Heart left ventricle (tissue), 16 donors: ENCODE results near the gene USP46. TPM values are rescaled to one million over a fixed set of nuclear protein-coding genes. Genes with fewer than 3 reads are reported as not detected.
A peak's percentile ranks its signal among the peaks of the same experiment; 100 is the strongest.

Experiments
- ATAC-seq, 4 donors: fragments of 200-7000 bp; cut with Tn5 transposase; one replicate each; pipeline ENCODE4 v1.9.1; 2020 to 2022; ENCODE audit warnings: moderate library complexity in 4 of 4, mild to moderate bottlenecking in 3 of 4, moderate number of reproducible peaks in 1 of 4
- DNase-seq, 5 donors: peaks; one replicate each; pipeline ENCODE4 v3.0.0-alpha.2; 2020
- H3K27ac ChIP-seq, 12 donors: fragments of 200-600 bp; sonication (generic) in 4 of 12; one replicate each; pipeline versions ENCODE4 v1.5.0 to v1.8.0; 2016 to 2022; ENCODE audit warnings: mild to moderate bottlenecking in 2 of 12
- H3K27me3 ChIP-seq, 9 donors: fragments of 200-600 bp; sonication (generic) in 2 of 9; one replicate each; pipeline versions ENCODE4 v1.5.1 to v1.8.0; 2016 to 2022; ENCODE audit warnings: mild to moderate bottlenecking in 3 of 9
- H3K36me3 ChIP-seq, 9 donors: fragments of 200-600 bp; sonication (generic) in 2 of 9; one replicate each; pipeline versions ENCODE4 v1.5.0 to v1.8.0; 2018 to 2022; ENCODE audit warnings: mild to moderate bottlenecking in 2 of 9
- H3K4me1 ChIP-seq, 12 donors: fragments of 200-600 bp; sonication (generic) in 4 of 12; one replicate each; pipeline versions ENCODE4 v1.5.0 to v1.8.0; 2016 to 2022; ENCODE audit warnings: mild to moderate bottlenecking in 3 of 12
- H3K4me3 ChIP-seq, 12 donors: fragments of 200-600 bp; sonication (generic) in 4 of 12; one replicate each; pipeline versions ENCODE4 v1.5.0 to v1.8.0; 2017 to 2022; ENCODE audit warnings: mild to moderate bottlenecking in 9 of 12, moderate library complexity in 4 of 12
- H3K9me3 ChIP-seq, 12 donors: fragments of 200-600 bp; sonication (generic) in 4 of 12; one replicate each; pipeline versions ENCODE4 v1.5.0 to v1.8.0; 2016 to 2022; ENCODE audit warnings: mild to moderate bottlenecking in 1 of 12
- POLR2A ChIP-seq, 2 donors: fragments of 450-650 bp; IDR thresholded peaks; one replicate each; pipeline ENCODE4 v1.6.1; 2017; ENCODE audit warnings: antibody characterized with exemption in 2 of 2, mild to moderate bottlenecking in 2 of 2, moderate library complexity in 2 of 2
- WGBS, 4 donors: extraction: QIAGEN DNeasy Blood & Tissue Kit in 2 of 4; methylation state at CpG; one replicate each; pipeline versions ENCODE4 v1.1.5 to v1.1.7; 2013 to 2018; 5-methylcytosine and 5-hydroxymethylcytosine counted together
- intact Hi-C, 10 donors: fragments of 100-400 bp; cut with DNase I; formaldehyde crosslinking; loops; one replicate each; pipeline versions ENCODE4 v1.11.1 to v1.14.2; 2022
- polyA plus RNA-seq, 2 donors: library from polyadenylated mRNA; stranded (reverse); fragments of 200-250 nt; gene quantifications; one replicate each; pipeline ENCODE4 v1.2.3, GENCODE V29; 2013
- total RNA-seq, 9 donors: library from RNA; depleted of rRNA in 2 of 9; stranded (reverse); fragments of >200 nt in 2 of 9; fragmentation: NEBNext Ultra II Directional in 3 of 9; extraction: Animal tissue kit (Norgen Biotek cat#: 25700) in 3 of 9; gene quantifications; one replicate each; pipeline versions ENCODE4 v1.1.0 to v1.2.4, GENCODE V29; 2016 to 2023
- TF ChIP-seq, protein P1 (sequence below), 12 donors: fragments of 200-600 bp; sonication (generic) in 4 of 12; IDR thresholded peaks; one replicate each; pipeline versions ENCODE4 v1.5.0 to v1.8.0; 2018 to 2022; ENCODE audit warnings: antibody characterized with exemption in 12 of 12, mild to moderate bottlenecking in 5 of 12
- donor health status: ischemic (EF 13 %, LVEDD 7.1; RV severe dilation, severe dysfunction).
- donor health status: healthy with polysubstance abuse.
- donor health status: DM: no; HTN: yes; CAD: no.
- donor health status: DM: no; HTN: no; CAD: no.
- donor health status: ischemic (EF 25% LVEDD 6.9; RV normal size, moderate dysfunction).
- donor health status: ischemic (EF 25% LVEDD 5.7; RV mildly dilated, moderate dysfunction).
- donor health status: healthy.
- donor health status: DM: yes; HTN: yes; CAD: no.
- donor health status: ischemic (EF 35%, LVEDD 5.7; RV mildly dilated, moderate dysfunction).
- donor health status: nonischemic (EF 11% LVEDD 7.7; RV severe dilation, severe dysfunction).
- donor health status: DM: yes; HTN: yes; CAD: no.
- donor health status: PGD.
- donor health status: ischemic (EF 29% LVEDD 5.4; RV normal size, mild dysfunction).
- donor health status: nonischemic (EF 23%, LVEDD 6.1; RV moderate dilation, normal function).

The USP46 gene
- total and polyA plus RNA-seq, 11 donors, result 6.1 to 111 (median 62.9) TPM

GRCh38 chr4:52551487-52551886 lies 107.6 kb downstream of the USP46 start:
- H3K36me3 ChIP-seq, result no peaks in the 10 kb centered on the region
- peak overlapping the region; percentile 6 to 91 (median 70) for H3K27ac ChIP-seq
- WGBS, 4 donors, result 9 to 41% (median 29%) methylated on average over 1 of the region's 1 CpG
- ATAC-seq (peak; percentile 77 to 91 (median 82)), DNase-seq (peak in 4 of 5 donors; percentile 65 to 81 (median 78))
- H3K27me3 ChIP-seq, result no peaks in the 10 kb centered on the region
- intact Hi-C loops, result loop anchor here in 6 of 10 donors (2.0 to 10.0 kb wide), 6 partner anchors 36 to 323 kb away; partner anchors contain the start of genes RASL11B (in 2 of the 6) and USP46 (in 2 of the 6)
- peaks cover 0 to 36% (median 10%) of the 10 kb centered on the region in 12 donors for H3K4me1 ChIP-seq
- peak overlapping the region in 8 of 12 donors; percentile 30 to 53 (median 46) for H3K4me3 ChIP-seq
- TF ChIP-seq, protein P1, sequence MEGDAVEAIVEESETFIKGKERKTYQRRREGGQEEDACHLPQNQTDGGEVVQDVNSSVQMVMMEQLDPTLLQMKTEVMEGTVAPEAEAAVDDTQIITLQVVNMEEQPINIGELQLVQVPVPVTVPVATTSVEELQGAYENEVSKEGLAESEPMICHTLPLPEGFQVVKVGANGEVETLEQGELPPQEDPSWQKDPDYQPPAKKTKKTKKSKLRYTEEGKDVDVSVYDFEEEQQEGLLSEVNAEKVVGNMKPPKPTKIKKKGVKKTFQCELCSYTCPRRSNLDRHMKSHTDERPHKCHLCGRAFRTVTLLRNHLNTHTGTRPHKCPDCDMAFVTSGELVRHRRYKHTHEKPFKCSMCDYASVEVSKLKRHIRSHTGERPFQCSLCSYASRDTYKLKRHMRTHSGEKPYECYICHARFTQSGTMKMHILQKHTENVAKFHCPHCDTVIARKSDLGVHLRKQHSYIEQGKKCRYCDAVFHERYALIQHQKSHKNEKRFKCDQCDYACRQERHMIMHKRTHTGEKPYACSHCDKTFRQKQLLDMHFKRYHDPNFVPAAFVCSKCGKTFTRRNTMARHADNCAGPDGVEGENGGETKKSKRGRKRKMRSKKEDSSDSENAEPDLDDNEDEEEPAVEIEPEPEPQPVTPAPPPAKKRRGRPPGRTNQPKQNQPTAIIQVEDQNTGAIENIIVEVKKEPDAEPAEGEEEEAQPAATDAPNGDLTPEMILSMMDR (IDR thresholded peaks at IDR 0.05), result no peak
- TF ChIP-seq POLR2A (IDR thresholded peaks at IDR 0.05), result peak in 1 of 2 donors; percentile 28
- H3K9me3 ChIP-seq, result no peaks in the 10 kb centered on the region

DNA sequence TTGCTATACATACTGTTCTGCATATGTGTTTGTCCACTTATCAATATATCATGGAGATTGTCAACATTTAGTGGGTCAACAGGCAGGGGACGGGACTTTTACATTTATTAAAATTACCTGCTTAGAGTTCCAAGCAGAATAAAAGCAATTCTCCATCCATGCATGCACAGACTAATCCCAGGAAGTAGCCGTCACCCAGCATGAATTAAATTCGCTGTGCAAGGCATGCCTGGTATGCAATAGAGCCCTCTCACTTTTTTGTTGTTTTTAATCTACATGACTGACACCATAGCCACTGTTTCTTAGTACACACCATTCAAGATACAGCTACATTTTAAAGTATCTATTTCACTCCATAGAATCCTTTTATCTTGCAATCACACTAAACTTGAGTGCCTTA lies 108.9 kb downstream of the USP46 start:
- intact Hi-C loops, result loop anchor here in 6 of 10 donors (2.0 to 10.0 kb wide), 6 partner anchors 37 to 325 kb away; partner anchors contain the start of genes RASL11B (in 2 of the 6) and USP46 (in 2 of the 6)
- 39 to 55% (median 47%) methylated on average over 3 of the region's 3 CpGs for WGBS, 4 donors
- peak overlapping the region in 10 of 12 donors; percentile 31 to 91 (median 72) for H3K27ac ChIP-seq

DNA sequence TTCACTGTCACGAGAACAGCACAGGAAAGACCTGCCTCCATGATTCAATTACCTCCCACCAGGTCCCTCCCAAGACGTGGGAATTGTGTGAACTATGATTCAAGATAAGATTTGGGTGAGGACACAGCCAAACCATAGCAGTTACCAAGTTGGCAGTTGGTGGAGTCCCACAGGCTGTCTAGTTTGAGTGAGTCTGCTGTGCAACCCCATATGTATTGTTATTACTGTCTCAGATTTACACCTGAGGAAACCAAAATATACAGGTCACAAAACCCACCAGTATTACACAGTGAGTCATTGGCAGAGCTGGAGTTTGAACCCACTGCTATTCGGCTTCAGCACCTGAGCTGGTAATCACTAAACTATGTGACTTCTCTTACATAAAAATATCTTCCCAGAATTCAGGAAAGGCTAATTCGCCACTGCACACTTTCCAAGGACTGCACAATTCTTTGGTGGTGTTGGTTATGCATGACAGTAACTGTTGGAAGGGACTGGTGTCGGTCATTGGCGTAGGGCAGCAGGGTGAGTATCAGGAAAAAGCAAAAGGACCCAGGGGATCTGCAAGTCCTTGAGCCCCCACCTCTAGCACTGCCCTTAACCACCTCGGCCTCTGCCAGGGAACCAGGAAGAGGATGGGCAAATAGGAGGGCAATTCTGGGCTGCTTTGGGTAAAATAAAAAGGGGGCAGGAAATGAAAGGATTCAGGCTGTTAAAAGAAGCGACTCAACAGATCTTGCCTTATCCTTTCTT lies 110.1 kb downstream of the USP46 start:
- no peak for DNase-seq
- no peaks in the 10 kb centered on the region for H3K27me3 ChIP-seq
- H3K36me3 ChIP-seq, result no peaks in the 10 kb centered on the region
- no peaks in the 10 kb centered on the region for H3K9me3 ChIP-seq
- H3K4me3 ChIP-seq, result peak overlapping the region in 7 of 12 donors; percentile 43 to 53 (median 48)
- H3K4me1 ChIP-seq, result peaks cover 0 to 35% (median 16%) of the 10 kb centered on the region in 12 donors
- TF ChIP-seq, protein P1 (IDR thresholded peaks at IDR 0.05), result no peak
- no peak for TF ChIP-seq POLR2A (IDR thresholded peaks at IDR 0.05)
- 47 to 61% (median 55%) methylated on average over 8 of the region's 8 CpGs for WGBS, 4 donors
- peak overlapping the region in 9 of 12 donors; percentile 54 to 91 (median 72) for H3K27ac ChIP-seq
- ATAC-seq, result no peak
- intact Hi-C loops, result loop anchor here (5.0 to 10.0 kb wide), 12 partner anchors 38 to 1683 kb away; partner anchors contain the start of genes USP46 (in 4 of the 10) and RASL11B (in 2 of the 10)

More for the DNA sequence above, 108.9 kb downstream of the USP46 start:
- no peaks in the 10 kb centered on the region for H3K9me3 ChIP-seq
- no peaks in the 10 kb centered on the region for H3K27me3 ChIP-seq
- H3K4me3 ChIP-seq, result peak overlapping the region in 10 of 12 donors; percentile 2 to 53 (median 44)
- H3K36me3 ChIP-seq, result no peaks in the 10 kb centered on the region
- TF ChIP-seq, protein P1 (IDR thresholded peaks at IDR 0.05), result no peak
- TF ChIP-seq POLR2A (IDR thresholded peaks at IDR 0.05), result no peak
- ATAC-seq (peak in 1 of 4 donors; percentile 43), DNase-seq (no peak)
- H3K4me1 ChIP-seq, result peaks cover 0 to 45% (median 18%) of the 10 kb centered on the region in 12 donors

DNA sequence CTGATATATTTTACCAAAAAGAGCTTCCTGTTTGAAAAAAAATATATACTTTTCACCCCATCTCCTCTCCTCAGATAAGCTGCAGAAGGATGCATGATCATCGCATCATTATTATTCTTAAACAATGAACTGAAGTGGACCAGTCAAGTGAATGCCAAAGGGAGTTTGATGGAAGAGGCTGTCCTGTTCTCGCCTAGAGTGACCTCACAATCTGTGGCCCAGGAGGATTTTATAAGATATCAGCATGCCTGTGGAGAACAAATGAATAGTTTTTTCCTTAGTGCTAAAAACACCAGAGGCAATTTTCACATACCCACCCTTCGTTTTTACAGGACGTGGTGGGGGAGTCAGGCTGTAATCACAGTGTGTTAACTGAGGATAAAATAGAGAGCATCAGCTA lies 112.7 kb downstream of the USP46 start:
- intact Hi-C loops, result loop anchor here (2.0 to 10.0 kb wide), 13 partner anchors 41 to 1686 kb away; partner anchors contain the start of genes USP46 (in 4 of the 10) and RASL11B (in 2 of the 10)
- Histone ChIP-seq H3K27me3 (no peaks in the 10 kb centered on the region), H3K36me3 (no peaks in the 10 kb centered on the region), H3K4me3 (peak overlapping the region in 1 of 12 donors; percentile 21), H3K27ac (peak overlapping the region in 11 of 12 donors; percentile 24 to 95 (median 70)), H3K4me1 (peaks cover 0 to 28% (median 15%) of the 10 kb centered on the region in 12 donors), H3K9me3 (no peaks in the 10 kb centered on the region)
- 32 to 43% (median 36%) methylated on average over 4 of the region's 4 CpGs for WGBS, 4 donors
- TF ChIP-seq, protein P1 (IDR thresholded peaks at IDR 0.05), result no peak
- TF ChIP-seq POLR2A (IDR thresholded peaks at IDR 0.05), result no peak
- no peak for DNase-seq
- peak; percentile 60 to 87 (median 76) for ATAC-seq
